Liver (tissue), 3 donors: ENCODE measurements around the gene ZDHHC22.

Experiments used
- ATF3 ChIP-seq: IDR thresholded peaks from 2 replicates; pipeline ENCODE4 v1.6.1; 2016; ENCODE audit warnings: antibody characterized with exemption
- CTCF ChIP-seq: fragments of 150-350 bp; IDR thresholded peaks from 2 replicates; pipeline ENCODE4 v1.5.1; 2017; ENCODE audit warnings: improper control_type of control experiment, low read depth, low read length; ENCODE audit not compliant: missing input control
- HNF4A ChIP-seq, 2 donors: conservative IDR thresholded peaks; 2 replicates each; pipeline ENCODE4 v1.6.1; 2016; ENCODE audit warnings: antibody characterized with exemption in 2 of 2, mild to moderate bottlenecking in 2 of 2
- TAF1 ChIP-seq: conservative IDR thresholded peaks from 2 replicates; pipeline ENCODE4 v1.6.1; 2016; ENCODE audit warnings: antibody characterized with exemption, mild to moderate bottlenecking
- donor health status: healthy.
- donor health status: healthy.

GRCh38 chr14:77184396-77185092 lies 43.0 kb upstream of the ZDHHC22 start:
- TF ChIP-seq CTCF (no peak), TAF1 (no peak), HNF4A (conservative IDR thresholded peaks at IDR 0.05) (no peak), ATF3 (no peak)
